Effector memory CD4-positive, alpha-beta T cell (primary cell): ENCODE measurements around the gene IL5.
A peak's percentile ranks its signal among the peaks of the same experiment; 100 is the strongest.
"Not testable (repeated sequence)": the region's sequence is repeated elsewhere in the genome, so short reads cannot be mapped to it uniquely, and the experiment has no call there.

Experiments
- DNase-seq, 3 donors: peaks; one replicate each; pipeline ENCODE4 v3.0.0-alpha.2; 2020
- H3K27ac ChIP-seq: 2 replicates; pipeline ENCODE4 v1.7.0; 2013; ENCODE audit warnings: mild to moderate bottlenecking, low read length, moderate library complexity; ENCODE audit not compliant: insufficient read depth, poor library complexity, severe bottlenecking
- H3K27me3 ChIP-seq: replicated peaks from 2 replicates; pipeline ENCODE4 v1.7.0; 2013; ENCODE audit warnings: mild to moderate bottlenecking, low read length; ENCODE audit not compliant: insufficient read depth, control insufficient read depth, poor library complexity, severe bottlenecking
- H3K36me3 ChIP-seq: 2 replicates; pipeline ENCODE4 v1.7.0; 2013; ENCODE audit warnings: mild to moderate bottlenecking, low read length, moderate library complexity; ENCODE audit not compliant: control insufficient read depth, insufficient read depth
- H3K4me1 ChIP-seq: 2 replicates; pipeline ENCODE4 v1.7.0; 2013; ENCODE audit warnings: low read length, mild to moderate bottlenecking; ENCODE audit not compliant: control insufficient read depth, insufficient read depth, poor library complexity, severe bottlenecking
- H3K4me3 ChIP-seq: 2 replicates; pipeline ENCODE4 v1.7.0; 2013; ENCODE audit warnings: low read length, low read depth, mild to moderate bottlenecking; ENCODE audit not compliant: insufficient read depth, poor library complexity, severe bottlenecking
- H3K9me3 ChIP-seq: 2 replicates; pipeline ENCODE4 v1.7.0; 2013; ENCODE audit warnings: mild to moderate bottlenecking, low read length, moderate library complexity; ENCODE audit not compliant: control insufficient read depth

Gene IL5

GRCh38 chr5:132559383-132560060 lies 16.2 kb upstream of the IL5 start:
- no peak overlapping the region for H3K27ac ChIP-seq
- no peaks in the 10 kb centered on the region for H3K9me3 ChIP-seq
- H3K4me1 ChIP-seq = peaks cover 16% of the 10 kb centered on the region
- no peaks in the 10 kb centered on the region for H3K27me3 ChIP-seq
- H3K4me3 ChIP-seq = no peak overlapping the region
- DNase-seq = no peak
- H3K36me3 ChIP-seq = peaks cover 16% of the 10 kb centered on the region

GRCh38 chr5:132557478-132558172 lies 14.3 kb upstream of the IL5 start:
- H3K4me3 ChIP-seq = peak overlapping the region; percentile 58
- peaks cover 16% of the 10 kb centered on the region for H3K4me1 ChIP-seq
- H3K9me3 ChIP-seq = no peaks in the 10 kb centered on the region
- peak in 2 of 3 donors; percentile 4 to 12 for DNase-seq
- H3K27ac ChIP-seq = peak overlapping the region; percentile 65
- H3K36me3 ChIP-seq = peaks cover 5% of the 10 kb centered on the region
- no peaks in the 10 kb centered on the region for H3K27me3 ChIP-seq

GRCh38 chr5:132556763-132557477 lies 13.6 kb upstream of the IL5 start, which contains the start of gene RAD50:
TSS of gene RAD50 (plus strand) at chr5:132556977. CDS start at chr5:132557325, 348 bp downstream.
- H3K27ac ChIP-seq = peak within 1 kb of the TSS; percentile 65
- H3K9me3 ChIP-seq = no peaks in the 10 kb centered on the region
- peaks cover 5% of the 10 kb centered on the region for H3K36me3 ChIP-seq
- no peaks in the 10 kb centered on the region for H3K27me3 ChIP-seq
- peak within 1 kb of the TSS; percentile 58 for H3K4me3 ChIP-seq
- DNase-seq = peak; percentile 81 to 90 (median 87)
- H3K4me1 ChIP-seq = peaks cover 16% of the 10 kb centered on the region

- no peaks in the 10 kb centered on the region for H3K9me3 ChIP-seq
- DNase-seq = peak in 1 of 3 donors; percentile 11
- peaks cover 5% of the 10 kb centered on the region for H3K36me3 ChIP-seq
- H3K27me3 ChIP-seq = no peaks in the 10 kb centered on the region
- peaks cover 16% of the 10 kb centered on the region for H3K4me1 ChIP-seq
- peak overlapping the region; percentile 65 for H3K27ac ChIP-seq
- peak overlapping the region; percentile 58 for H3K4me3 ChIP-seq
Observed at GRCh38 chr5:132556153-132556762, 12.9 kb upstream of the IL5 start.

- no peak overlapping the region for H3K4me3 ChIP-seq
- H3K27ac ChIP-seq = no peak overlapping the region
- no peaks in the 10 kb centered on the region for H3K9me3 ChIP-seq
- no peaks in the 10 kb centered on the region for H3K36me3 ChIP-seq
- DNase-seq = no peak
- no peaks in the 10 kb centered on the region for H3K27me3 ChIP-seq
- no peaks in the 10 kb centered on the region for H3K4me1 ChIP-seq
Observed at GRCh38 chr5:132549576-132549975, 6.3 kb upstream of the IL5 start.

- not testable (repeated sequence) for H3K9me3 ChIP-seq, H3K36me3 ChIP-seq, DNase-seq, H3K27me3 ChIP-seq, H3K4me1 ChIP-seq, H3K4me3 ChIP-seq, H3K27ac ChIP-seq
Observed at GRCh38 chr5:132548834-132549233, 5.5 kb upstream of the IL5 start.

GRCh38 chr5:132547269-132547668 lies 3.9 kb upstream of the IL5 start:
- Histone ChIP-seq H3K36me3 (no peaks in the 10 kb centered on the region), H3K4me3 (no peak overlapping the region), H3K4me1 (no peaks in the 10 kb centered on the region), H3K27ac (no peak overlapping the region), H3K27me3 (no peaks in the 10 kb centered on the region), H3K9me3 (no peaks in the 10 kb centered on the region)
- DNase-seq = no peak

GRCh38 chr5:132546108-132546507 lies 2.8 kb upstream of the IL5 start:
- no peak for DNase-seq
- Histone ChIP-seq H3K27ac (no peak overlapping the region), H3K4me3 (no peak overlapping the region), H3K36me3 (no peaks in the 10 kb centered on the region), H3K4me1 (no peaks in the 10 kb centered on the region), H3K27me3 (no peaks in the 10 kb centered on the region), H3K9me3 (no peaks in the 10 kb centered on the region)

- no peak overlapping the region for H3K4me3 ChIP-seq
- no peak overlapping the region for H3K27ac ChIP-seq
- no peaks in the 10 kb centered on the region for H3K4me1 ChIP-seq
- no peaks in the 10 kb centered on the region for H3K36me3 ChIP-seq
- DNase-seq = no peak
- no peaks in the 10 kb centered on the region for H3K27me3 ChIP-seq
- H3K9me3 ChIP-seq = no peaks in the 10 kb centered on the region
Observed at GRCh38 chr5:132540764-132541163, 2.6 kb downstream of the IL5 start.
